GM18909 (cell line): ENCODE data around the gene FRS2.
A peak's percentile ranks its signal among the peaks of the same experiment; 100 is the strongest.
"Not testable (repeated sequence)": the region's sequence is repeated elsewhere in the genome, so short reads cannot be mapped to it uniquely, and the experiment has no call there.

ENCODE experiments used
- ATAC-seq: cut with Tn5 transposase; IDR thresholded peaks from one replicate; pipeline ENCODE4 v1.9.1; 2021; ENCODE audit warnings: mild to moderate bottlenecking; ENCODE audit not compliant: unreplicated experiment, poor library complexity

Gene FRS2

GRCh38 chr12:69570000-69570516, 99.9 kb downstream of the FRS2 start:
- no peak for ATAC-seq

GRCh38 chr12:69570545-69571399, 100.6 kb downstream of the FRS2 start:
- peak; percentile 69 for ATAC-seq

GRCh38 chr12:69575346-69575745, 105.2 kb downstream of the FRS2 start:
- ATAC-seq = no peak

GRCh38 chr12:69578283-69578682, 108.1 kb downstream of the FRS2 start:
- no peak for ATAC-seq

- ATAC-seq = no peak
These were observed 108.8 kb downstream of the FRS2 start for GRCh38 chr12:69579029-69579428.

- no peak for ATAC-seq
These were observed 109.9 kb downstream of the FRS2 start for GRCh38 chr12:69580074-69580473.

GRCh38 chr12:69583203-69583602, 113.0 kb downstream of the FRS2 start:
- no peak for ATAC-seq

GRCh38 chr12:69585189-69586062, 115.2 kb downstream of the FRS2 start, which contains the start of gene CCT2:
Gene CCT2 (plus strand): TSS chr12:69585459. CDS start chr12:69585522, 63 bp downstream.
- peak; percentile 98 for ATAC-seq

- ATAC-seq = no peak
These were observed 118.3 kb downstream of the FRS2 start for GRCh38 chr12:69588527-69588926.

- ATAC-seq = no peak
These were observed 118.9 kb downstream of the FRS2 start for GRCh38 chr12:69589082-69589481.

- ATAC-seq = no peak
These were observed 125.5 kb downstream of the FRS2 start for GRCh38 chr12:69595689-69596088.

- ATAC-seq = no peak
These were observed 128.1 kb downstream of the FRS2 start for GRCh38 chr12:69598174-69598753.

- ATAC-seq = no peak
These were observed 130.6 kb downstream of the FRS2 start for GRCh38 chr12:69600804-69601203.

- ATAC-seq = no peak
These were observed 131.9 kb downstream of the FRS2 start for GRCh38 chr12:69601962-69602685.

- no peak for ATAC-seq
These were observed 132.8 kb downstream of the FRS2 start for GRCh38 chr12:69602954-69603353.

GRCh38 chr12:69603556-69603955, 133.4 kb downstream of the FRS2 start:
- not testable (repeated sequence) for ATAC-seq

GRCh38 chr12:69604275-69604674, 134.1 kb downstream of the FRS2 start:
- not testable (repeated sequence) for ATAC-seq

GRCh38 chr12:69608114-69608513, 137.9 kb downstream of the FRS2 start:
- ATAC-seq = no peak

- no peak for ATAC-seq
These were observed 139.9 kb downstream of the FRS2 start for GRCh38 chr12:69610126-69610525.

GRCh38 chr12:69610729-69611128, 140.5 kb downstream of the FRS2 start, which contains the start of gene LRRC10:
Gene LRRC10 (minus strand): TSS chr12:69610907. CDS start chr12:69610838, 69 bp downstream.
- no peak for ATAC-seq
